ENCODE data around the gene NR2C2.
"Not testable (repeated sequence)": the region's sequence is repeated elsewhere in the genome, so short reads cannot be mapped to it uniquely, and the experiment has no call there.

The NR2C2 gene

DNA sequence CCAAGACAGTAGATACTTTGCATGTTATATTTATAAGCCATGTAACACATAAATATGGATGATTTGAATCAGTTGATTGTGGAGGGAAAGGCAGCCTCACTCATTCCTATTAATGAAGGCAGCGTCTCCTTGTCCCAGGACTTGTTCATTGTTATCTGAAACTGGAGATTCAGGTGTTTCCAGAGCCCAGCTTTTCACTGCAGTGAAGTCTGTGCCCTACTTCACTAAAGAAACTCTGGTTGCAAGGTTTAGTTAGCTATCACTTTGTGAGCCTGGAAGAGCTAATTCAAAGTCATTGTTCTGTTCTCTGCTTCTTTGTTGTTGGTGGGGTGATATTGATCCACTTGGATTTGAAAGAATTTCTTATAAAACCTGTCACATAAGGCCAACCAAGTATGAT is 9.8 kb downstream of the NR2C2 start:
- DNase-seq (ENCODE audit: insufficient read length, low spot score), result no peak

DNA sequence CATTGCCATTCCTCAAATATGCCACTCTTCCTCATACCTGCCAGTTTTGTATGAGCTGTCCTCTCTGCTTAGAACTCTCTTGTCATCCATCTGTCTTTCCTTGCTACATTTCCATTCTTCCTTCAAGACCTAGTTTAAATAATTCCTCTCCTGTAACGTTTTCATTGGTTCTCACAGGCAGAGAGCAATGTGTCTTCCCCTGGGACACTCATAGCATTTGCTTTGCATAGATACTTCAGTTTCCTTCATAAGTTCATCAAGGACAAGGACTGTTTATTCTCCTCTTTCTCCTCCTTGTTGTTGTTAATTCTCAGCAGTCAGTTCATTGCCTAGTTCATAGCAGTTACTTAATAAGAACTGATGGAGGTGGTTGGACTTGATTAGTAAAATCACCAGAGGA is 10.5 kb downstream of the NR2C2 start:
- FAIRE-seq (peak; percentile 52), DNase-seq (ENCODE audit: insufficient read length, low spot score) (no peak)

More for the DNA sequence above, 9.8 kb downstream of the NR2C2 start:
- peak; percentile 79 for FAIRE-seq

DNA sequence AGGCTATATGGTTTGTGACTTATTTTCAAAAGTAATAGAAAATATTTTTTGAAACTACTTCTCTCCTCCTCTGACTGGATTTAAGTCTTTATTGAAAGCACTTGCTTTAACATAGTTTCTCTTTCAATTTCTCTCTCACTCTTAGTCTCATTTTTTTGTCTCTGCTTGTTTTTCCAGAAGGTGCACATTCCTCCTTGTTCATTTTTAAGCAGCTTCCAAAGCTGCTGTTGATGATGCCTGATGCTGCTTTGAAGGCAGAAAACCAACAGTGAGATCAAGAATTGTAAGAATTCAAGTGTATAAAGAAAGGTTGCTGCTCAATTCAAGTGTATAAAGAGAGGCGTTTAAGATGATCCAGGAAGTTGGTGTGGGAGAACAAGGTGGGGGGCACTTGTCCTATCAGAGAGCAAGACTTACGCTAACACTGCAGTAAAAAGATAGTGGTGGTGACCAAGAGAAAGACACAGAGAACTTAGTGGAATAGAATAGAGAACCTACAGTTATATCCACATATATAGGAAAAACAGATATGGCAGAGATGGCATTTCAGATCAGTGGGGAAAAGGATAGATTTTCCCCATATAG is 12.1 kb downstream of the NR2C2 start:
- DNase-seq (ENCODE audit: insufficient read length, low spot score) (no peak), FAIRE-seq (peak; percentile 92)

DNA sequence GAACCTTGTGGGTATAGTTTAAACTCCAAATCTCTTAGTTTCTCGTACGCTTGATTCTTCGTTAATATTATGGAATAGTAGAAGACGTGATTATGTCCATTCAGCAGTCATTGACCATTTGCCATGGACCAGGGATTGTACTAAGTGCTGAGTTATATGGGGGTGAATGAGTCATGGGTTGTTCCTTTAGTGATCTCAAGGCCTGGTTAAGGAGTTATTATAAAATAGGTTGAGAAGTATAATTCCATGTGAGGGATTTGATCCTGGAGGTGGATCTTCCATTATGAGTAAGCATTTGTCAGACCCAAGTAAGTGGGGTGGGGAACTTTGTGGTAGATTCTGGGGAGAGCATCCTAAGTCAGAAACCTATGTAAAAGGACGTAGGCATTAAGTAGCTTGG is 15.4 kb downstream of the NR2C2 start:
- FAIRE-seq, result no peak

DNA sequence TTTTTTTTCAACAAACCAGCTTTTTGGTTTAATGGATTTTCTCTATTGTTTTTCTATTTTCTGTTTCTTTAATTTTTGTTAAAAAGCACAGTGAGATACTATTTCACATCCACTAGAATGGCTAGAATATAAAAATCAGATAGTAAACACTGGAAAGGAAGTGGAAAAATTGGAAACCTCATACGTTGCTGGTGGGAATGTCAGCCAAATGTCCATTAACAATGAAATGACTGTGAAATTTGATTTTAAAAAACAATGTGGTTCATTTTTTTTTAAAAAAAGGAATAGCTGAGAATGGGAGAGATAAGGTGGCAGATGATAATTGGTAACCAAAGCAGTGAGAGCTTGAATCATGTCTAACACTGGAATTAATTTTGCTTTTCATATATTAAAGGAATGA is 19.9 kb downstream of the NR2C2 start:
- FAIRE-seq (no peak), DNase-seq (ENCODE audit: insufficient read length, low spot score) (no peak)

More for the DNA sequence above, 15.4 kb downstream of the NR2C2 start:
- no peak for DNase-seq (ENCODE audit: insufficient read length, low spot score)

DNA sequence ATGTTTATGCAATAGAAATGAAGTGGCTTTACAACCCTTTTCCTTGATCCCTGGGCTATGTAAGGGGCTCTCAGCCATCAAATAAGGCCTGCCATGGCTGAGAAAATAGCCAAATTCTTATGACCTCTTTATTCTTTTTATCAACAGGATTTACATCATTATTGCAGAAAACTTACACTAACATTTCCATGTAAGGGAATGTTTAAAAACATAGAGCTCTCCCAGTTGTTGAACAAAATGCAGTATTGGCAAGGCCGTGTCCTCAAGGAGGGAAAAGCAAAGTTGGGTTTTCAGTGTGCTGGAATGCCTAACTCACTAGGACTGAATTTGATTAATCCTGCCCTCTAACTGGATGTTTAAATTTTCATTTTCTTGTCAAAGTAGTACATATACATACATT is 22.3 kb downstream of the NR2C2 start:
- FAIRE-seq (no peak), DNase-seq (ENCODE audit: insufficient read length, low spot score) (no peak)

DNA sequence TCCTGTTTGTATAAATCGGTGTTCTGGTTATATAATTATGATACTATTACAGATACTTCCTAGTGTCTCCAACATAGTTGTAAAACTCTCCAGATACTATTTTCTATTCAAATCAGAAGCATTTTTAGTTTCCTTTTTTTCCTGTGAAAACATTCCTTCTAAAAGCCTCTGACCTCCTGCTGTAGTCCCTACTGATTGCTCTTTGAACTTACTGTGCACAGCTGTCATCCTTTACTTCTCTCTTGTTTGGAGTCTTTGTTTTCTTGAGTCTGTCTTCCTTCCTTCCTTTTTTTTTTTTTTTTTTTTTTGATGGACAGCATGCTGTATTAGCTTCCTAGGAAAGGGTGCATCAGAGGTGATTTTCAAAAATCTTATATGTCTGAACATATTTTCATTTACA is 28.9 kb downstream of the NR2C2 start:
- no peak for FAIRE-seq
- DNase-seq (ENCODE audit: insufficient read length, low spot score), result no peak

DNA sequence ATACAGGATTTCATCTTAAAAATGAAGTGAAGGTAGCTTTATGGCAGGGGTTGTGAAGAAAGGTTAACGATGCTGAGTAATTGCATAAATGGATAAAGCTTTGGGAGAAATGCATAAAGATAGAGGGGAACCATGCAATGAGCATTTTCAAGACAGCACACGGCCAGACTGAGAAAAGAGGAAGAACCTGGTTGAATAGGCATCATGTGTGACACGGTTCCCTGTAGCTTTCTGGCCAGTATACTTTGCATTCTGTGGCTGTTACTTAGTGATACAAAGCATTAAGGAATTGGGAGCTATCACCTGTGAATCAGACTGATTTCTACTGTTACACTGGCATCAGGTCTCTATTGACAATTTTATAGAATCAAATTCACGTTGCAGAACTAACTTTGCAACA is 33.3 kb downstream of the NR2C2 start:
- DNase-seq (ENCODE audit: insufficient read length, low spot score), result no peak

DNA sequence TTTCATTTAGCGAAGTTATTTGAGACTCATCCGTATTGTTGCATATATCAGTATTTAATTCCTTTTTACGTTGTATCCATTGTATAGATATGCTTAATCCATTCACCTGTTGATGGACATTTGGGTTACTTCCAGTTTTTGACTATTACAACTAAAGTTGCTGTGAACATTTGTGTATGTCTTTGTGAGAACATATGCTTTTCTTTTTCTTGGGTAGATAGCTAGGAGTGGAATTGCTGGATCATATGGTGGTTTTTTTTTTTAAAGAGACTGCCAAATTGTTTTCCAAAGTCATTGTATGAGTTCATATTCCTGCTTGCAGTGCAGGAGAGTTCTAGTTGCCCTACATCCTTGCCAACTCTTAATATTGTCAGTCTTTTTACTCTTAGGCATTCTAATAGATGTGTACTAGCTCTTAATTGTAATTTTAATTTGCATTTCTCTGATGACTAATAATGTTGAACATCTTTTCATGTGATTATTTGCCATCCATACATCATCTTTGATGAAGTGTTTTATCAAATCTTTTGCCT is 37.3 kb downstream of the NR2C2 start:
- FAIRE-seq, result peak; percentile 26
- DNase-seq (ENCODE audit: insufficient read length, low spot score), result no peak

More for the DNA sequence above, 33.3 kb downstream of the NR2C2 start:
- peak; percentile 52 for FAIRE-seq

DNA sequence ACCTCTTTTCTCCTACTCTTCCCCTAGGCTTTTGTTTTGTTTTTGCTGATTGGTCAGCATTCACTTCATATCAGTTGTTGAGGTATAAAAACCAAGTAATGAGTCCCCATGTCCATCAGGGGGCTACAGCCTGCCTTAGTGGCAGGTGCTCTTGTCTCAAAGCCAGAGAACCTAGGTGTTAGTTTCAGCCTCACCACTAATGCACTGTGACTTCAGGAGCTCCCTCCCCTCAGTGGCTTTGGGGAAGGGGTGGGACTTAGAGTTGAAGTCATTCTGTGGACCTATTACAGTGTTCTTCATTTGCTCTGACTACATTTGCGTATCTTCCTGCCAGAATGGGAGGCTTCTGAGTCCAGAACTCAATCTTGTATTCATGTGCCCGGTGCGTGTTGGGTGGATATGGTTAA is 41.6 kb downstream of the NR2C2 start:
- peak; percentile 78 for DNase-seq (ENCODE audit: insufficient read length, low spot score)
- FAIRE-seq, result peak; percentile 98

DNA sequence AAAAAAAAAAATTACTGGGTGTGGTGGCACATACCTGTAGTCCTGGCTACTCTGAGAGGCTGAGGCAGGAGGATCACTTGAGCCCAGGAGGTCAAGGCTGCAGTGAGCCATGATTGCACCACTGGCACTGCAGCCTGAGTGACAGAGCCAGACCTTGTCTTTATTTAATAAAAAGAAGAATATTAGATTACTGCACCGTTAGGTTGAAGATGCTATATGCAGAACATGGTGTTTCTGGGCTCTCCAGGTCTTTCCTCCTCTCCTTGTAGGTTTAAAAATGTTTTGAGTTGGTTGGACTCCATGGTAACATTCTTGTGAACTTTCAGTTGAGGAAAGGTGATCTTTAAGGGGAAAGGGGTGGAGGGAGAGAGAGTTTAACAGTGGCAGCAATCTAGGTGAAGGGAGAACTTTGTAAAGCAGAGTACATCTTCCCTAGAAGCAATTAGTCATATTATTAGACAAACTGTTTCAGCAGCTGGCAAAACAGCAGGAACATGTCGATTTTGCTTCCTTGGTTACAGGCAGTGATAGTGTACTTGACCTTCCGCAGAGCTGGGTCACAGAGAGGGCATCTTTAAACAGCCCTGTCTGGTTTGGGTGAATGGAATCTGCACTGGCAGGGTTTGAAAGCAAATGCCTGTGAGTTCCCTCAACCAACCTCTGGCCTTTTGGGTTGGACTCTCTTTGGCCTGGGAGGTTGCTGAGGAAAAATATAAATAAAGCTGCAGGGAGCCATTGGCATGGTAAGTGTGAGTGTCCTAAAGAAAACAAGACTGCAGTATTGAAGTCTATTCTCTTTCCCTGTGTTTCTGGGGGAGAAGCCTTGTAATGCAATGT is 42.8 kb downstream of the NR2C2 start:
- FAIRE-seq (no peak), DNase-seq (ENCODE audit: insufficient read length, low spot score) (no peak)

DNA sequence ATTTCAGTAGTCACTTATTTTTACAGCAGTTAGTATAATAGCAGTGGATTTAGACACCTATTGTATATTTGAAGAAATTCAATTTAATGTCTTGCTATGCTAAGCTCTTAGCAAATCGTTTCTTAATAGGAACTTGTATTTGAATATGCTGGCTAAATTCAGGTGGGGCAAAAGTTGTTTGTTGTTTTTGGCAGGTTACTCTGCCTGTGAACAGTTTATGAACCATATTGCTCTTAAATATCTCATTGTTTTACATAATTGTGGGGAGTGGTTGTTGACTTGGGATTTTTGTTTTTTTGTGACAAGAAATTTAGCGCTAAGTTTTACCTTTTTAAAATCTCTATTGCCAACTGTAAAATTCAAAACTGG is 43.4 kb downstream of the NR2C2 start:
- no peak for FAIRE-seq
- DNase-seq (ENCODE audit: insufficient read length, low spot score), result no peak

DNA sequence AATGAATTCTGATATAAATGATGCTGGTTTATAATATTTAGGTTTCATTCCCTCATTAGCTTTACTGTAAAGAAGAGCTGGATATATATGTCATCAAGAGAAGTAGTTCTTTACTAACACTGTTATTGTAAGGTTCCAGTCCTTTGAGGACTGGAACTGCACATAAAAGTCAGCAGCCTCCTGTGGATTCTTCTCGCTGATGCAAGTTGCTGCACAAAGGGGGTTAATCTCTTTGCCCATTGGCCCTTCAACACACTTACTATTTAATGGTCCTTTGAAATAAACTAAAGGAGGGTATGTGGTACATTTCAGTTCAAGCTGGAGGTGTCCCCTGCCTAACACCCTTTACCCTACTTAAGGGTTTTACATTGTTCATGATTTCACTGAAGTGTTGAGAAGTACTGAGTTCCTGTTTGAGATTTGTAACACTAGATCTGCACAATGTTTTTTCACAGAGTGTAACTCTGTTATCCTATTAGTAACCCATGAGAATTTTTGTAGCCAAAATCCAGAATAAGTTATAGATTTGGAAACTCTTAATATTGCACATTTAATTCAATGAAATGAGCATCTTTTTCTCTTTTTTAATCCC is 43.9 kb downstream of the NR2C2 start:
- FAIRE-seq (no peak), DNase-seq (ENCODE audit: insufficient read length, low spot score) (no peak)

DNA sequence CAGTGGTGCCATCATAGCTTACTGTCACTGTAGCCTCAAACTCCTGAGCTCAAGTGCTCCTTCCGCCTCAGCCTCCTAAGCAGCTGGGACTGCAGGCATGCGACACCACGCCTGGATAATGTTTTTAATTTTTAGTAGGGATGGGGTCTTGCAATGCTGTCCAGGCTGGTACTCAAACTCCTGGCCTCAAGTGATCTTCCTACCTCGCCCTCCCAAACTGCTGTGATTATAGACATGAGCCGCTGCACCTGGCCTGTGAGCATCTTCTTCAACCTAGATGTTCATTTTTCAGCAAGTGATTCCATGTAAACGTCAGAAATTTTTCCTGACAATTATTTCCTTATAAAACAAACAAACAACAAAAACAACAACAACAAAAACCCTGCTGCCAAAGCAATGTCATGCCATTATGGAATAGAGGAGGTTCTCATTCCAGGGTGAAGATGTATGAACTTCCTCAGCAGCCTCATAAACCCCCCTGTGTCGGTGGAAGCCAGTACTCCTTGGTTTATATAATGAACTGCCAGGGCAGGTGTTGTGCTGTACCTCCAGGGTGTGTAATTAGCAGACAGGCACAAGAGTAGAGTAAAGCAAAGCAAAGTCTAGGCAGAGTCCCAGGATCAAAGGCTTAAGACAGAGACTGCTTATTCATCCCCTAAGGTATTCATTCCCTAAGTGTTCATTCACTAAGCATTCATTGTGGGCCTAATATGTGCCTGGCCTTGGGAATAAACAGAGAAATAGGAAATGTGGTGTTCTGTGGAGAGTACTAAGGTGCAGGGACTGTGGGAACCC is 44.6 kb downstream of the NR2C2 start:
- FAIRE-seq, result no peak
- no peak for DNase-seq (ENCODE audit: insufficient read length, low spot score)

DNA sequence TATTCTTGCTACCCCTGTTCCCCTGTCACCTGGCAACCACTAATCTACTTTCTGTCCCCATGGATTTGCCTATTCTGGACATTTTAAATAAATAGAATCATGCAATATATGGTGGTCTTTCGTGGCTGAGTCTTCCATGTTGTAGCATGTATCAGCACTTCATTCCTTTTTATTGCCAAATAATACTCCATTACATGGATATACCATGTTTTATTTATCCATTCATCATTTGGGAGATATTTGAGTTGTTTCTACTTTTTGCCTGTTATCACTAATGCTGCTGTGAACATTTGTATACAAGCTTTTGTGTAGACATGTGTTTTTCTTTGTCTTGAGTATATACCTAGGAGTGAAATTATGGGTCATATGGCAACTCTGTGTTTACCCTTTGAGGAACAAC is 50.6 kb downstream of the NR2C2 start:
- FAIRE-seq (no peak), DNase-seq (ENCODE audit: insufficient read length, low spot score) (no peak)

DNA sequence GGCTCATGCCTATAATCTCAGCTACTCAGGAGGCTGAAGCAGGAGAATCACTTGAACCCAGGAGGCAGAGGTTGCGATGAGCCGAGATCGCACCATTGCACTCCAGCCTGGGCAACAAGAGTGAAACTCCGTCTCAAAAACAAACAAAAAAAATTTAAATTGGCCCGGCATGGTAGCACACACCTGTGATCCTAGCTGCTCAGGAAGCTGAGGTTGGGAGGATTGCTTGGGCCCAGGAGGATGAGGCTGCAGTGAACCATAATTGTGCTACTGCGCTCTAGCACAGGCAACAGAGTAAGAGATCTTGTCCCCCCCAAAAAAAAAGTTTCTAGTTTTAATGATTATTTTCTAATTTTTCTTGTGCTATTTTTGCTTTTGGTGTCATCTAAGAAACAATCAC is 51.8 kb downstream of the NR2C2 start:
- not testable (repeated sequence) for FAIRE-seq; DNase-seq (ENCODE audit: insufficient read length, low spot score)

DNA sequence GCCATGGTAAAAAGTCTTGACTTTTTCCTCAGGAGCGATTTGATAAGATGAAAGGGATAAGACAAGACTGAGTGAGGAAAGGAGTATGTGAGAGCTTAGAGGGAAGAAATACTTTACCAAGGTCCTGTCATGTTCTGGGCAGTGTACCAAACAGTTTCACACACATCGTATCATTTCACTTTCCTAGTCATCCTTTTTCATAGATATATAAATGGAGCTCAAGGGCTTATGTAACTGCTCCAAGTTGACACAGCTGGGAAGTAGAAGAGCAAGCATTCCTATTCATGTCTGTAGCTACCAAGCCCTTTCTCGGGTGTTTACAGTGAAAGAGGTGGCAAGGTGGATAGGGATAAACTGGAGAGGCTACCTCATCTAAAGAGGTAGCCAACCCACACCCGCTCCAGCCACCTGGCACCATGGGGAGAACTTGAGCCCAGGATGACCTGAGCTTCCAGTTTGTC is 60.3 kb downstream of the NR2C2 start:
- FAIRE-seq (no peak), DNase-seq (ENCODE audit: insufficient read length, low spot score) (no peak)

DNA sequence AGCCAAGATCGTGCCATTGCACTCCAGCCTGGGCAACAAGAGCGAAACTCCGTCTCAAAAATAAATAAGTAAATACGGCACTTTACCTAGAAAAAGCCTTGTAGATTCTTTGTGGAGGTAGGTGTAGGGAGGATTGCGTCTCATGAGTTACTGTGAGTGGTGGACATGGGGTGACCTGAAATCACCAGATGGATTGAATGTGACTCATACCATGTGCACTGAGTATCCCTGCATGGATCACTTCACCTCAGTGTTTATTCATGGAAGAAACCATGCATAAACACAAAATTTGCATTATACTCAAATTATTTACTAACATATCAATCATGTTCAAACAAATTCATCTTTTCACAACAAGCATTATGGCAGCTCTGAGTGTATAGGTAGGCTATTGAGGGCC is 61.8 kb downstream of the NR2C2 start:
- no peak for DNase-seq (ENCODE audit: insufficient read length, low spot score)
- no peak for FAIRE-seq

DNA sequence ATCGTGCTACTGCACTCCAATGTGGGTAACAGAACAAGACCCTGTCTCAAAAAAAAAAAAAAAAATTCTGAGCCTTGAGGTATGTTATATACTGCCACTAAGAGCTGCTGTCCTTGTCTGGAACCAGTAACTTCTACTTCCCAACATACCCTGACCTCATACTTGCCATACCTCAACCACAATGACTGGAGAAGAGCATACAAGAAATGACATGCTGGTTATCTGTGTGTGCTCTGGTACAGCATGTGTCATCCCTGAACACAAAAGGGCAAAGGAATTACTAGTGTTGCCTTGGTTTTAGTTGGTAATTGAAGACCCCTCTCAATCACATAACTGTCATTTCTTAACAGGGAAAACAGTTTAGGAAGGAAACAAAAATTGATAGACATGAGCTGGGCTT is 63.3 kb downstream of the NR2C2 start:
- no peak for FAIRE-seq
- DNase-seq (ENCODE audit: insufficient read length, low spot score), result no peak

DNA sequence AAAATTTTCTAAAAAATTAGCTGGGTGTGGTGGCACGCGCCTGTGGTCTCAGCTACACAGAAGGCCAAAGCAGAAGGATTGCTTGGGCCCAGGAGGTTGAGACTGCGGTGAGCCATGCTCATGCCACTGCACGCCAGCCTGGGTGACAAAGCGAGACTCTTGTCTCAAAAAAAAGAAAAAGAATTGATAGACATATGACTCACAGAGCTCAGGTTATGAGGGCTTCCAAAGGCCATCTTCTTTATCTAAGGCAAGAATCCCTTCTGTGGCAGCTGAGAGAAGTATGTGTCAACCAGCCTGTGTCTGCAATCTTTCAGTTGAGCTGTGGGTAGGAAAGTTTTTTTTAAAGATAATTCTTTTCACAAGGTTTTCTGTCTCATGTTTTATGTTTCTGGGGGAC is 63.8 kb downstream of the NR2C2 start:
- no peak for FAIRE-seq
- DNase-seq (ENCODE audit: insufficient read length, low spot score), result no peak

Measured in GM19239 (cell line).